Prostate gland (tissue), 2 donors: Measurements from ENCODE around the gene ABI3BP. TPM values are rescaled to one million over a fixed set of nuclear protein-coding genes. Genes with fewer than 3 reads are reported as not detected.

ENCODE experiments used
- DNase-seq: peaks from one replicate; pipeline ENCODE4 v3.0.0-alpha.2; 2019; ENCODE audit warnings: low spot score
- H3K27ac ChIP-seq, 2 donors: fragments of 200-600 bp; sonication (generic); 2 replicates each; pipeline ENCODE4 v1.5.1; 2017 to 2019
- H3K27me3 ChIP-seq: fragments of 200-600 bp; sonication (generic); replicated peaks from 2 replicates; pipeline ENCODE4 v1.5.1; 2019; ENCODE audit not compliant: insufficient read depth
- H3K36me3 ChIP-seq, 2 donors: fragments of 200-600 bp; sonication (generic); 1 replicate in 1 of 2; 2 replicates in 1 of 2; pipeline versions ENCODE4 v1.5.1 to v1.8.1; 2017 to 2019
- H3K4me1 ChIP-seq: fragments of 200-600 bp; sonication (generic); replicated peaks from 2 replicates; pipeline ENCODE4 v1.5.1; 2019
- H3K4me3 ChIP-seq, 2 donors: fragments of 200-600 bp; sonication (generic); 2 replicates each; pipeline ENCODE4 v1.5.1; 2017 to 2019
- H3K9me3 ChIP-seq: fragments of 200-600 bp; sonication (generic); 2 replicates; pipeline ENCODE4 v1.5.1; 2017
- POLR2A ChIP-seq: fragments of 450-650 bp; IDR thresholded peaks from one replicate; pipeline ENCODE4 v1.6.1; 2016; ENCODE audit warnings: antibody characterized with exemption, mild to moderate bottlenecking
- POLR2AphosphoS5 ChIP-seq: sonication (generic); formaldehyde crosslinking; IDR thresholded peaks from one replicate; pipeline ENCODE4 v1.6.1; 2017; ENCODE audit warnings: antibody characterized with exemption
- WGBS: methylation state at CpG from one replicate; pipeline ENCODE4 v1.1.5; 2018; 5-methylcytosine and 5-hydroxymethylcytosine counted together
- intact Hi-C: fragments of 100-400 bp; cut with DNase I; formaldehyde crosslinking; loops from one replicate; pipeline ENCODE4 v1.14.2; 2022
- total RNA-seq, 2 donors: library from RNA; depleted of rRNA; stranded (reverse); fragments of >200 nt; gene quantifications; one replicate each; pipeline ENCODE4 v1.1.0, GENCODE V29; 2016
- TF ChIP-seq, protein P1 (sequence below), 4 experiments: fragments of 200-600 bp in 2 of 4; fragments of 450-650 bp in 2 of 4; sonication (generic) in 2 of 4; IDR thresholded peaks; 1 replicate in 3 of 4; 2 replicates in 1 of 4; pipeline ENCODE4 v1.5.1; 2016 to 2019; ENCODE audit warnings: antibody characterized with exemption in 4 of 4, mild to moderate bottlenecking in 2 of 4, moderate library complexity in 2 of 4

ABI3BP gene
- total RNA-seq, 2 donors from 2014 or later = 15.3 to 16.6 TPM

DNA sequence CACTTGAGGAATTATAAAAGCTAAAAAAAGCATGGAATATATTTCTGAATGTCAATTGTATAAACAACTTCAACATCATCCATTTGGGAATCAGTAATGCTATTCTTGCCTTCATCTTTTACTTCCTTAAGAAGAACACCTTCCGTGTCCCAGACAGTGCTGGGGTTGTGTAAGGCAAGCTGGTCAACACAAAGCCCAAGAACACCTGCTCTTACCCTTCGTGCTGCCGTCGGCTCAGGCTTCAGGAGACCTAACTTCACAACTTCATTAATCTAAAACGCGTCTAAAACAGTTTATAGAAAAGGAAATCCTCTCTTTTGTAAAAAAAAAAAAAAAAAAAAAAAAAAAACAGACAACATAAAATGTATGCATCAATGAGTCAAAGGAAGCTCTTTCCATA, 81.3 kb downstream of the ABI3BP start:
- H3K27ac ChIP-seq = no peak overlapping the region
- no peaks in the 10 kb centered on the region for H3K27me3 ChIP-seq
- 80% methylated on average over 6 of the region's 6 CpGs for WGBS
- H3K36me3 ChIP-seq = no peaks in the 10 kb centered on the region
- H3K4me3 ChIP-seq = no peak overlapping the region
- no peaks in the 10 kb centered on the region for H3K4me1 ChIP-seq
- no peak for DNase-seq
- TF ChIP-seq POLR2A (no peak), POLR2AphosphoS5 (no peak)
- TF ChIP-seq, protein P1, sequence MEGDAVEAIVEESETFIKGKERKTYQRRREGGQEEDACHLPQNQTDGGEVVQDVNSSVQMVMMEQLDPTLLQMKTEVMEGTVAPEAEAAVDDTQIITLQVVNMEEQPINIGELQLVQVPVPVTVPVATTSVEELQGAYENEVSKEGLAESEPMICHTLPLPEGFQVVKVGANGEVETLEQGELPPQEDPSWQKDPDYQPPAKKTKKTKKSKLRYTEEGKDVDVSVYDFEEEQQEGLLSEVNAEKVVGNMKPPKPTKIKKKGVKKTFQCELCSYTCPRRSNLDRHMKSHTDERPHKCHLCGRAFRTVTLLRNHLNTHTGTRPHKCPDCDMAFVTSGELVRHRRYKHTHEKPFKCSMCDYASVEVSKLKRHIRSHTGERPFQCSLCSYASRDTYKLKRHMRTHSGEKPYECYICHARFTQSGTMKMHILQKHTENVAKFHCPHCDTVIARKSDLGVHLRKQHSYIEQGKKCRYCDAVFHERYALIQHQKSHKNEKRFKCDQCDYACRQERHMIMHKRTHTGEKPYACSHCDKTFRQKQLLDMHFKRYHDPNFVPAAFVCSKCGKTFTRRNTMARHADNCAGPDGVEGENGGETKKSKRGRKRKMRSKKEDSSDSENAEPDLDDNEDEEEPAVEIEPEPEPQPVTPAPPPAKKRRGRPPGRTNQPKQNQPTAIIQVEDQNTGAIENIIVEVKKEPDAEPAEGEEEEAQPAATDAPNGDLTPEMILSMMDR (IDR thresholded peaks at IDR 0.05) = no peak
- intact Hi-C loops = no loop called here
- H3K9me3 ChIP-seq = no peaks in the 10 kb centered on the region

DNA sequence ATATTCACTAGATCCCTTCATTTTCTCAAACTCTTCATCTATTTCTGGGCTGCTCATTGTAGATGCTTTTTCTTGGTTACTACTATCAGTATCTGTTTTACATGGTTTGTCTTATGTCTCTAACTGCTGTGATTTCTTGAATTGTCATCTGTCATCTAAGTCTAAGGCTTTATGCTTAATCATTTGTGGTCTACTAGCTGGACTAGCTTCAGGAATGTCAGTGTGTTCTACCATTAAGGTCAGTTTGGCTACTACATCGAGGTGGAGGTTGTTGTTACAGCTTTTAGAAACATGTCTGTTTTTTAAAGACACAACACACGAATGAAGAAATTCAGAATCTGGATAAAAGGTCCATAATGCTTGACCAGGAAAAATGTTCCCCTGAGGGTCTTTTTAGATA, 82.2 kb downstream of the ABI3BP start:
- WGBS = 81% methylated on average over 2 of the region's 2 CpGs
- intact Hi-C loops = no loop called here
- TF ChIP-seq POLR2AphosphoS5 (no peak), POLR2A (no peak)
- TF ChIP-seq, protein P1 (IDR thresholded peaks at IDR 0.05) = no peak
- Histone ChIP-seq H3K27ac (no peak overlapping the region), H3K27me3 (no peaks in the 10 kb centered on the region), H3K36me3 (no peaks in the 10 kb centered on the region), H3K4me1 (no peaks in the 10 kb centered on the region), H3K4me3 (no peak overlapping the region), H3K9me3 (no peaks in the 10 kb centered on the region)
- no peak for DNase-seq

DNA sequence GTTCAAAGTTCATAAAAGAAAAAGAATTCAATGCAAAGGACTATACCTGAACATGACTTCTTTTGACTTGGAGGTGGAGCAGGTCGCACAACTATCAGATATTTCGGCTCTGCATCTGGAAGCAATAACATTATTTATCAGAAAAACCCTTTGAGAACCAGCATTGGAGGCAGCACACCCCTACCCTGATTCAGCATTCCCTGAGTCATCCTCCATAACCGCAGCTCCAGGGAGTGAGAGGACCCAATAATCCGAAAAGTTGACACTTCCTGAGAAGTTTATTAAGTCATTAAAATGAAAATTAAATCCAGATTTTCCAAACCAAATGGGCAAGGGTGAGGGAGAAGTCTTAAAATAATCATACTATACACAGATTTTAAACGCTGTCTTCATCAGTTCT, 90.6 kb downstream of the ABI3BP start:
- DNase-seq = no peak
- Histone ChIP-seq H3K9me3 (no peaks in the 10 kb centered on the region), H3K27me3 (no peaks in the 10 kb centered on the region), H3K27ac (no peak overlapping the region), H3K4me1 (no peaks in the 10 kb centered on the region), H3K36me3 (no peaks in the 10 kb centered on the region), H3K4me3 (no peak overlapping the region)
- TF ChIP-seq POLR2AphosphoS5 (no peak), POLR2A (no peak)
- TF ChIP-seq, protein P1 (IDR thresholded peaks at IDR 0.05) = no peak
- intact Hi-C loops = no loop called here
- WGBS = 87% methylated on average over 5 of the region's 5 CpGs

DNA sequence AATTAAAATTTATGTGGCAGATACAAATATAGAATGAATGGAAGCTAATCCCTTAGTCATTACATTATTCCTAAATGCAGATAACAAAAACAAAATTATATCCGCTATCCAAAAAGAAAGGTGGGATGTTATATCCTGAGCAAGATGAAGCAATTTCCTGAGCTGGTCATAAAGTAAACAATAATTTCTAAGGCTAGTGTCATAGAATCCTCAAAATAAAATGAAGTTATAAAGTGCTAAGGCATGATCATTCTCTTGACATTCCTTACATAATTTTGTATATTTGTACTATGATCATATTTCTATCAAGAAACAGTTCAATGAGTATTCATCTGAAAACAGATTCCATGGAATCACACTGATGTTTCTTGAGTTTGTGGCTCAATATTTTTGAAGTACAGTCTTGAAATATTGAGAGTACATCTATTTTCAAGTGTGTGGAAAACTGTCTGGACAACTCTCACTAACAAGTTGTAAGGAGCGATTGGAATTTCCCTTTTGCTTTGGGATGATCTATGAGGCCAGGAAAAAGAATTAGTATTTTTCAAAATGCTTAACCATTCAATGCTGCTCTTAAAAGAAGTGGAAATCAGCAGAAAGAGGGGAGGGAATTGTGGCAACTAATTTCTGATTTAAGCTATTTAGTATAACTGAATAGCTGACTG, 92.4 kb downstream of the ABI3BP start:
- TF ChIP-seq POLR2AphosphoS5 = no peak
- TF ChIP-seq, protein P1 (IDR thresholded peaks at IDR 0.05) = no peak
- TF ChIP-seq POLR2A = no peak
- no peaks in the 10 kb centered on the region for H3K4me1 ChIP-seq
- no peak overlapping the region for H3K27ac ChIP-seq
- no peaks in the 10 kb centered on the region for H3K9me3 ChIP-seq
- no peaks in the 10 kb centered on the region for H3K36me3 ChIP-seq
- no peak overlapping the region for H3K4me3 ChIP-seq
- no peaks in the 10 kb centered on the region for H3K27me3 ChIP-seq
- DNase-seq = no peak
- intact Hi-C loops = no loop called here
- 90% methylated on average over 2 of the region's 2 CpGs for WGBS

DNA sequence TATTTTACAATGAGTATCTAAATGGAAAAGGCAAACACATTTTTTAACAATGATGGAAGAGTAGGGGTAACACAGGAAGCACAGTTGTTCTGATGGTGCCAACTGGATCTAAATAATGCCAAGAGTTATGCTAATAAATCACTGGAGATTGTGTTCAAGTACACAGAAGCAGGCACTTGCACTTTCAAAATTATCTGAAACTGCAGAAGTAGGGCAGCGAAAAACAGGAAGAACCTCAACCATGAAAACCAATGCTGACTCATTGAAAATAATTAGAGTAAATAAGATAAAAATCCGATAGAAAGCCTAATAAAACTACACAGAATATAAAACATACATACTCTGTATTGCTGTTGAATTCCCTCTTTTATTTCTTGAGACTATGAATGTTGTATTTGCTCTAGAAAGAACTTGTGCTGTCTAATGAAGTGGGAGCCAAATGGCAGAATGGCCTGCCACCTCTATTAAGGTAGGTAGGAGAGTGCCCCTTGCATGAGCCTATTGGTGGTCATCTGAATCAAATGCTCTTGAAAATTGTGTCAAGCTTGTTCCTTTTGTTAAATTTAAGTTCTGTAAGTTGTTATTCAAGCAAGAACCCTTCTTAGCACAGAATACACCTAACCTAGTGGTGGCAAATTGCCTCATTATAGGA, 93.7 kb downstream of the ABI3BP start:
- H3K27me3 ChIP-seq = no peaks in the 10 kb centered on the region
- 13% methylated on average over 2 of the region's 2 CpGs for WGBS
- TF ChIP-seq POLR2AphosphoS5 (no peak), POLR2A (no peak)
- TF ChIP-seq, protein P1 (IDR thresholded peaks at IDR 0.05) = no peak
- intact Hi-C loops = no loop called here
- H3K4me1 ChIP-seq = no peaks in the 10 kb centered on the region
- H3K36me3 ChIP-seq = no peaks in the 10 kb centered on the region
- no peak for DNase-seq
- no peak overlapping the region for H3K27ac ChIP-seq
- H3K4me3 ChIP-seq = no peak overlapping the region
- no peaks in the 10 kb centered on the region for H3K9me3 ChIP-seq
